AG08395 (cell line): ENCODE results near the gene ZNF341.
A peak's percentile ranks its signal among the peaks of the same experiment; 100 is the strongest.

Source experiments
- DNase-seq: peaks from one replicate; pipeline ENCODE4 v3.0.0; 2012; ENCODE audit warnings: mixed read lengths, low spot score

Gene ZNF341

DNA sequence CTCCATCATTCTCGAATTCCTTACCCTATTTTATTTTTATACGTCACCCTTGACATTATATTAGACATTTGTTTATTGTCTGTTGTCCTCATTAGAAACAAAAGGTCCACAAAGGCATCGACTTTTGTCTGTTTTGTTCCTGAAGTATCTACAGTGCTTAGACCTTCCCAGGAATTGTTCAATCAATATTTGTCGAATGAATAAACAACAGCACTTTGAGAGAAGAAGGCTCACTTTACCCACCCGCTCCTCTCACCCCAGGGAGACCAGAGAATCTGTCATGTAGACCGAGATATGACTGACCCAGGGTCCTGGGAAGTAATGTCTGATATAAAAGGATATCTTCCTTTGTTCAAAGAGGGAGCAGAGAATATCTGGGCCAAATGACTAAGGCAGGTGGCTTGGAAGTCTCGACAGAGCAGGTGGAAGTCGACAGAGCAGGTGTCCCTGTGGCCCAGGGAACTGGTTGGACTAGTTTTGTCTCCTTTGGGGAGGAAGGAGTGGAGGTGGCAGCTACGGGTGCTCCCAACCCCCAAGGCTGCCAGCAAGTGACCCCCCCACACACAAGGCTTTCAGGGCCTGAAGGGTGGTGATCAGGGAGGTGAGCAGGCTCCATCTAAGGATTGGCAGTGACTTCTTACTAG is 64.6 kb downstream of the ZNF341 start:
- no peak for DNase-seq

- DNase-seq, result no peak
Measured at GRCh38 chr20:33796907-33797544, 65.2 kb downstream of the ZNF341 start.

DNA sequence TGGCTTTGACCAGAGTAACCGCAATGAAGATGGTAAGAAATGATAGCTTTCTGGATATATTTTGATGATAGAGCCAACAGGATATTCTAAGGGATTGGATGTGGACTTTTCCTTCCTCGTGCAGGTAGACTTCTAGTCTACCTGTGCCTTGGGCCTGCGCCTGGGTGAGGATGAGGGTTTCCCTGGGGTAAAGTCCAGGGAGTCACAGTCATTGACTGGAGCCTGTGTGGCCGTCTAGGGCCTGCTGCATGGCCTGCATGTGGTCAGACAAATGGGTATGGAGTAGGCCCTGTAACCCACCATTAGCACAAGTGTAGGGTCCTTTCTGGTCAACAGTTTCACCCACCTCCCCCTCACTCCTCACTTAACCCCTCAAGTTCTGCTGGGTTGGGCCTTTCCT is 66.6 kb downstream of the ZNF341 start:
- DNase-seq, result no peak

DNA sequence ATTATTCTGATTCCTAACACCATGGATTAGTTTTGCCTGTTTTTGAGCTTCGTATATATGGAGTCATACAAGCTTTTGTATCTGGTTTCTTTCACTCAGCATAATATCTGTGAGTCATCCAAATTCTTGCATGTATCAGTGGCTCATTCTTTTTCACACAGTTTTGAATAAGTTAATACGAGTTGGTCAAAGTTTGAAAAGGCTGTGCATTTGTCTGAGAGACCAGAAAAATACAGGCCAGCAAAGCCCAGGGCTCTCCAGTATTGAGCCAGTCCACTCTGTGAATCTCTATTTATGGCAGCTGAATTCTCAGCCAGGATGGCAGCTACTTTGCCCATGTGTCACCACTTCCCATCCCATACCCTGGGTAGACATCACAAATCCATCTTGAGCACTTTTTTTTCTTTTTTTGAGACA is 72.1 kb downstream of the ZNF341 start:
- peak; percentile 71 for DNase-seq

- no peak for DNase-seq
Measured at GRCh38 chr20:33808388-33808787, 76.6 kb downstream of the ZNF341 start.

GRCh38 chr20:33810259-33810658 is 78.5 kb downstream of the ZNF341 start:
- DNase-seq, result no peak

DNA sequence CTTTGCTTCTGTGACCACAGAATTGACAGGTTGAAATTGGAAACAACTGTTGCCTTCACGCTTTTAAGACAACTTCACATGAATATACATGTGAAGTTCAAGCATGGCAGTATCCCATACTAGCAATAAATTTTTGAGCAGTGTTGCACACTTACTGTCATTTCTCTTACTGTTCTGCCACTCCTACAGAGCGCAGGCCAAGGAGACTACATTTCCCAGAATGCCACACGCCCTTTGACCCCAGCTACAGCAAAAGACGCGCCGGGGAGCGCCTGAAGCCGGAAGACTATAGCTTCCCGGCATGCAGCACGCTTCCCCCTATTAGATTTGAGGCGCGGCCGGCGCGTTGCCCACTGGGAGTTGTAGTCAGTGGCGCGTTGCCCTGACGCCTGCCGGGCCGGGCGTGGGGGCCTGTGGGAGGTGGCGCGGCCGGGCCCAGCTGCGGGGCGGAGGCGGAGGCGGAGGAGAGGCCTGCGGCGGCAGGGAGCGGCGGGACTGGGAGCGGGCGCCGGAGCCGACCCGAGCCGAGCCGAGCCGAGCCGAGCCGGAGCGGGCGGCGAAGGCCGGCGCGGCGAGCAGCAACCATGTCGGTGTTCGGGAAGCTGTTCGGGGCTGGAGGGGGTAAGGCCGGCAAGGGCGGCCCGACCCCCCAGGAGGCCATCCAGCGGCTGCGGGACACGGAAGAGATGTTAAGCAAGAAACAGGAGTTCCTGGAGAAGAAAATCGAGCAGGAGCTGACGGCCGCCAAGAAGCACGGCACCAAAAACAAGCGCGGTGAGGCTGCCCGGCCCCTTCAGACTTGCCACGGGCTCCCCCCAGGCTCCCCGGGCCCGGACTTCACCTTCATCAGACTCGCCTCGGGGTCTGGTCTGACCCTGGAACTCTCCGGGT is 79.3 kb downstream of the ZNF341 start, which contains the start of gene CHMP4B:
Gene CHMP4B (plus strand): TSS at position 464 of the 891 bp plus-strand sequence. CDS start 121 bp downstream, at position 585.
- peak; percentile 98 for DNase-seq

DNA sequence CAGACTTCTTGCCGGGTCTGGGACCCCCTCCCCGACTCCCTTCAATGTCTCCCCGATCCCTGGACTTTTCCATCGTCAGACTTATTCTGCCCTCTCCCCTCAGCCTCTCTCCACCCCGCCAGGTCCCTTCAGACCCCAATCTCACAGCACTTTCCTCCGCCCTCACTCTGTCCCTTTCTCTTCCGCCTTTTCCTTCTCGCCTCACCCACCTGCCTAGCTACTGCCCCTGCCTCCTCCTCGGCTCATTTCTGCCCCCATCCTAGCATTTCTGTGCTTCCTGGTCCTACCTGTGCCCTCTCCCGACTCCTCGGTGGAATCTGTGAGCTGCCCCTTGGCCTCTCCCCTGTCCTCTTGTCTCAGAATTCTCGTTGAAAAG is 80.0 kb downstream of the ZNF341 start:
- no peak for DNase-seq

DNA sequence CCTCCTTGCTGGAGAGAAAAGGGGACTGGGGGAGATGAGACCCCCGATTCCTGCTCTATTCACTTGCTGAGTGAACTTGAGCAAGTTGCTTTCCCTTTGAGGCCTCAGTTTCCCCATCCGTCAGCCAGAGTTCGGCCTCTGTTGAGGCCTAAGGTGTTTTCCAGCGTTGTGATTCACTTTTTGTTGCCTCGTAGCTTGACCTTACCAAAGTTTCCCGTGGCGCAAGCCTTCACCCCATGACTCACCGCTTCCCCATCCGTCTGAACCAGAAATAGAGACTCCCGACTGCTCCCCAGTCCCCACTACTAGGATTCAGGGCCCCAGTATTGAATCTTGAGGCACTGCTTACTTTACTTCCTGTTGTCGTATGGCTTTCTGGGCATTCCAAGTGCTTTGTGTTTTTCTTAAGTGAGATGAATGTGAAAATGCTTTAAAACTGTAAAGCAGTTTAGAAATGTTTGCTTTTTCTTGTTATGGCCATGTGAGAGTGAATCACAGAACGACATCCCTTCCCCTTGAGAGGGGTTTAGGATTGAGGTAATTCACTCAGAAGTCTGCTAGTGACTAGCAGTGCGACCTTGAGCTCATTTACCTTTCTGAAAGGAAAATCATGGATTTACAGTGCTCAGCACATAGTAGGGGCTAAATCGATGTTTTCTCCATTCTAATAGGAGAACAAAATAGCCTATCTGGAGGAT is 80.5 kb downstream of the ZNF341 start:
- peak; percentile 81 for DNase-seq

- peak; percentile 36 for DNase-seq
Measured at GRCh38 chr20:33812908-33813462, 81.2 kb downstream of the ZNF341 start.

GRCh38 chr20:33814238-33814712 is 82.5 kb downstream of the ZNF341 start:
- no peak for DNase-seq

DNA sequence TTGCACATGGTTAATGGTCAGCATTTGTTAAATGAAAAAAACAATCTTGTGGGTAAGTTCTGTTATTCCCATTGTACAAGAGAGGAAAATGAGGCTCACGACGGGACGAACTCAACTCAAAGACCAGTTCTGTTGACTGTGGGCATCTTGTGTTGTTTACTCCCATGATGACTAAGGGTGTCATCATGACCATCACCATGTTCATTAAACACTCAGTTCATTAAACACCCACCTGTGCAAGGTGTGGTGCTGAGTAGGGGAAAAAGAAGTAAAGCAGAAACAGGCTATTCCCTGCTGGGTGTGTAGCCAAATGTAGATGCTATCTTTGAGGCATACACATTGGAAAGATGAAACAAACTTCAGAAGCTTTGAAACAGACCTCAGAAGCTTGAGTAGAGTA is 83.9 kb downstream of the ZNF341 start:
- no peak for DNase-seq

DNA sequence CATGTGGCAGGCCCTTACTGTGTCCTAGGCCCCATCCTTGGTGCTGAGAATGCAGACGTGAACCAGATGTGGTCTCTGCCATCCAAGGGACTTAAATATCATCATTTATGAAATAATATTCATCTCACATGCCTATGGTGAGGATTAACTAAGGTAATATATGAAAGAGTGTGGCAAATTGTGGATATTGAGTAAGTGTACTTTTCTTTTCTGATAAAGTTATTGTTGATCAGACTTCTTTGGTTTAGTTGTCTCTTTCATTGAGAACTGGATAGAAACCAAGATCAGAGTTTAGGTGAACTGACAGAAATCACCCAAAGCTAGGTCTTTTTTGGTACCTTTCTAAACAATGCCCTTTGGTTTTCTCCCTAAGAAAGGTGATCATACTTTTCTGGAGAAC is 84.4 kb downstream of the ZNF341 start:
- no peak for DNase-seq

DNA sequence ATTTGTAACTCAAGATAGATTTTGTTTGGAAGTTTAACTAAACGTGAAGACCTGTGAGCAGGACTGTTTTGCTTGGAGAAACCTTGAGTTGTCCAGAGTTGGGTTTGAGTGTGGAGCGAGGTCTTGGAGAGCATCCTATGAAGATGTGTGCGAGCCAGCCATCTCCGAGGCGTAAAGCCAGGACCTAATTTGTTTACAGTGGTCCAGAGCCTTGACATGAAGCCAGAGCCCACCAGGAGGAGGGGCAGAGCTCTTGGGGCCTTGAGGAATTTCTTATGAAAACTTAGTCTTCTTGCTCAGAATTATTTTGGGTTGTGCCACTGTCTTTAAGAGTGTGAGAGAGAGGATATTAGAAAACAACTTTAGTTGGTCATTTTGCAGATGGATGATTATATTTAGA is 85.6 kb downstream of the ZNF341 start:
- DNase-seq, result no peak

GRCh38 chr20:33819456-33819855 is 87.7 kb downstream of the ZNF341 start:
- no peak for DNase-seq

- no peak for DNase-seq
Measured at GRCh38 chr20:33820362-33820761, 88.6 kb downstream of the ZNF341 start.

DNA sequence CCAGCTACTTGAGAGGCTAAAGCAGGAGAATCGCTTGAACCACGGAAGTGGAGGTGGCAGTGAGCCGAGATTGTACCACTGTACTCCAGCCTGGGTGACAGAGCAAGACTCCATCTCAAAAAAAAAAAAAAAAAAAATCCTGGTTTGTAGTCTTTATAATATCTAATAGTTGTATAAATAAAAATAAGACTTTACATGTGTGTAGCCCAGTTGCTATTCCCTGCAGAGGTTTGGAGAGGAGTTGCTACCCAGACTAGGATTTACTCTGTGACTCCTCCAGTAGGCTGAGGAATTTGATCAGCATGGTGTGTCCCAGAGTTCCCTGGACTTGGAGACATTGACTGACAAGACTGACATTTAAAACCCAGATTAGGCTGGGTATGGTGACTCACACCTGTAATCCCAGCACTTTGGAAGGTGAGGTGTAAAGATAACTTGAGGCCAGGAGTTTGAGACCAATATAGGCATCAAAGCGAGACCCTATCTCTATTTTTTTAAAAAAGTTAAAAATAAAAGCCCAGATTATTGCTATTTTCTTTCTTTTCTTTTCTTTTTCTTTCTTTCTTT is 89.6 kb downstream of the ZNF341 start:
- DNase-seq, result no peak

- no peak for DNase-seq
Measured at GRCh38 chr20:33822423-33822822, 90.6 kb downstream of the ZNF341 start.

DNA sequence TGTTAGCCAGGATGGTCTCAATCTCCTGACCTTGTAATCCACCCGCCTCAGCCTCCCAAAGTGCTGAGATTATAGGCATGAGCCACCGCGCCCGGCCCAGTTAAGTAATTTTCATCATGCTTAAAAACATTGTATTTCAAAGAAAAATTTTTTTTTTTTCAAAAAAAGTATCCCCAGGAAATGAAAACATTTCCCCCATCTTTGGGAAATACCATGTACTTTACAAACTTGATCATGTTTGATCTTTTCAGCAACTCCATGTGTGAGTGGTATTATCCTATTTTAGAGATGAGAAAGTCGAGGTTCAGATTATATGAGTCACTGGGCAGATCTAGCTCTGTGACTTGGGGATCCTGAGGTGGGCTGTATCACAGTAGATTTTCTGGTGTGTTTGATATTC is 91.2 kb downstream of the ZNF341 start:
- DNase-seq, result no peak

DNA sequence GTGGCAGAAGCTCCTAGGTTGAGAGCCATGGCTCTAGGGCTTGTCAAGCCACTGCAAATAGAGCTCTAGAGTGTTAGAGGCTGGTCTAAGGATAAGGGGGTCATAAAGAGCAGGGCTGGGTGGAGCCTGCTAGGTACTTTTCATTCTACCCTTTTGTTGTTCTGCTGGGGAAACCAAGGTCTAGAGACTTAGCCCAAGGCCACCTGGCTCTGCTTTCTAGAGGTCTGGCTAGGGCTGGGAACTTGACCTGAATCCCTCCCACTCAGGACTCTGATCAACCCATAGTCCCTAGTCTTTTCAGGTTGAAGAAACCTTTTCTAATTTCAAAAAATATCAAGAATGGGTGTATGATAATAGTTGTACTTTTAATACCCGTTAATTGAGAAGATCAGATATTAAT is 93.1 kb downstream of the ZNF341 start:
- DNase-seq, result no peak
